ENCODE measurements around the gene CRYL1. TPM values are rescaled to one million over a fixed set of nuclear protein-coding genes. Genes with fewer than 3 reads are reported as not detected.

CRYL1 gene
- total and polyA plus RNA-seq, 9 of the 15 experiments (the other 6 are each of a cell fraction or from before 2014, with no cell fraction given) = 1.0 to 6.9 (median 2.4) TPM

GRCh38 chr13:20456737-20457136 lies 68.9 kb downstream of the CRYL1 start:
- H3K4me1 ChIP-seq (replicated peaks in 1 of 2; ENCODE audit: control insufficient read depth in 2 of 2, insufficient read depth in 2 of 2, low read length in 2 of 2) = no peaks in the 10 kb centered on the region; a peak in 3 of 5 replicates
- CTCF ChIA-PET (ENCODE audit: low intra/inter-chr PET ratio) = no interaction called here
- in situ Hi-C loops (cut with MboI) = no loop called here

More at GRCh38 chr13:20456737-20457136, 68.9 kb downstream of the CRYL1 start:
- no peak for FAIRE-seq
- WGBS (ENCODE audit: insufficient coverage, low coverage, missing lambda C conversion rate) = 0% methylated on average over 1 of the region's 2 CpGs
- Histone ChIP-seq H3K27me3 (ENCODE audit: control insufficient read depth in 2 of 2, insufficient read depth in 2 of 2, low read length in 2 of 2) (no peaks in the 10 kb centered on the region), H3K79me2 (ENCODE audit: control insufficient read depth, insufficient read depth, low read length) (no peaks in the 10 kb centered on the region), H3K27ac (ENCODE audit: extremely low read depth, low read depth, low read length) (no peak overlapping the region), H3K36me3 (ENCODE audit: control insufficient read depth, insufficient read depth, low read length) (no peaks in the 10 kb centered on the region), H3K9me3 (replicated peaks; ENCODE audit: control insufficient read depth, insufficient read depth, low read depth, low read length) (no peaks in the 10 kb centered on the region), H4K20me1 (replicated peaks; ENCODE audit: control insufficient read depth, insufficient read depth, low read length) (no peaks in the 10 kb centered on the region), H2AFZ (ENCODE audit: low read depth, low read length) (no peak overlapping the region), H3K9ac (ENCODE audit: insufficient read depth in 1 of 2, low read depth in 2 of 2, low read length in 2 of 2) (no peak overlapping the region), H3K4me3 (no peak overlapping the region), H3K4me2 (ENCODE audit: insufficient read depth, low read length) (no peak overlapping the region), H3K9me1 (ENCODE audit: control insufficient read depth, insufficient read depth, low read length) (no peaks in the 10 kb centered on the region)
- TF ChIP-seq, protein P1, sequence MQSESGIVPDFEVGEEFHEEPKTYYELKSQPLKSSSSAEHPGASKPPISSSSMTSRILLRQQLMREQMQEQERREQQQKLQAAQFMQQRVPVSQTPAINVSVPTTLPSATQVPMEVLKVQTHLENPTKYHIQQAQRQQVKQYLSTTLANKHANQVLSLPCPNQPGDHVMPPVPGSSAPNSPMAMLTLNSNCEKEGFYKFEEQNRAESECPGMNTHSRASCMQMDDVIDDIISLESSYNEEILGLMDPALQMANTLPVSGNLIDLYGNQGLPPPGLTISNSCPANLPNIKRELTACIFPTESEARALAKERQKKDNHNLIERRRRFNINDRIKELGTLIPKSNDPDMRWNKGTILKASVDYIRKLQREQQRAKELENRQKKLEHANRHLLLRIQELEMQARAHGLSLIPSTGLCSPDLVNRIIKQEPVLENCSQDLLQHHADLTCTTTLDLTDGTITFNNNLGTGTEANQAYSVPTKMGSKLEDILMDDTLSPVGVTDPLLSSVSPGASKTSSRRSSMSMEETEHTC (IDR thresholded peaks at IDR 0.05) = no peak
- TF ChIP-seq, protein P2, sequence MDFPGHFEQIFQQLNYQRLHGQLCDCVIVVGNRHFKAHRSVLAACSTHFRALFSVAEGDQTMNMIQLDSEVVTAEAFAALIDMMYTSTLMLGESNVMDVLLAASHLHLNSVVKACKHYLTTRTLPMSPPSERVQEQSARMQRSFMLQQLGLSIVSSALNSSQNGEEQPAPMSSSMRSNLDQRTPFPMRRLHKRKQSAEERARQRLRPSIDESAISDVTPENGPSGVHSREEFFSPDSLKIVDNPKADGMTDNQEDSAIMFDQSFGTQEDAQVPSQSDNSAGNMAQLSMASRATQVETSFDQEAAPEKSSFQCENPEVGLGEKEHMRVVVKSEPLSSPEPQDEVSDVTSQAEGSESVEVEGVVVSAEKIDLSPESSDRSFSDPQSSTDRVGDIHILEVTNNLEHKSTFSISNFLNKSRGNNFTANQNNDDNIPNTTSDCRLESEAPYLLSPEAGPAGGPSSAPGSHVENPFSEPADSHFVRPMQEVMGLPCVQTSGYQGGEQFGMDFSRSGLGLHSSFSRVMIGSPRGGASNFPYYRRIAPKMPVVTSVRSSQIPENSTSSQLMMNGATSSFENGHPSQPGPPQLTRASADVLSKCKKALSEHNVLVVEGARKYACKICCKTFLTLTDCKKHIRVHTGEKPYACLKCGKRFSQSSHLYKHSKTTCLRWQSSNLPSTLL (IDR thresholded peaks at IDR 0.05) = no peak
- TF ChIP-seq HNRNPK (IDR thresholded peaks at IDR 0.05; ENCODE audit: low read depth, low read length, poor library complexity, severe bottlenecking) = no peak
- no peak for TF ChIP-seq ZNF449 (CRISPR knock-in tag; IDR thresholded peaks at IDR 0.05)
- TF ChIP-seq ZNF232 (CRISPR knock-in tag; IDR thresholded peaks at IDR 0.05) = no peak
- TF ChIP-seq ZNF316 (IDR thresholded peaks at IDR 0.05) = no peak
- TF ChIP-seq POLR2G (IDR thresholded peaks at IDR 0.05; ENCODE audit: low read depth, low read length) = no peak
- no peak for TF ChIP-seq SP1 (CRISPR knock-in tag; IDR thresholded peaks at IDR 0.05)
- intact Hi-C loops (cut with micrococcal nuclease) = no loop called here
- no peak for DNase-seq (ENCODE audit: extremely low read depth in 1 of 4, low spot score in 3 of 4)
- BruUV-seq (replicated peaks) = no TSS peak
- no peak for ATAC-seq
- POLR2A ChIA-PET = interaction anchor here (0.7 to 0.9 kb wide), 2 partner anchors 14 to 1726 kb away, joined by 3 to 4 read pairs; no protein-coding TSS in a partner anchor

Measured in K562 (cell line).